GM19099 (cell line): ENCODE results near the gene CLEC12A.

ENCODE experiments used
- POLR2A ChIP-seq: IDR thresholded peaks from 3 replicates; pipeline ENCODE4 v1.6.1; 2011; ENCODE audit warnings: low read depth; ENCODE audit not compliant: insufficient read length; ENCODE audit errors: extremely low read depth

Gene CLEC12A

DNA sequence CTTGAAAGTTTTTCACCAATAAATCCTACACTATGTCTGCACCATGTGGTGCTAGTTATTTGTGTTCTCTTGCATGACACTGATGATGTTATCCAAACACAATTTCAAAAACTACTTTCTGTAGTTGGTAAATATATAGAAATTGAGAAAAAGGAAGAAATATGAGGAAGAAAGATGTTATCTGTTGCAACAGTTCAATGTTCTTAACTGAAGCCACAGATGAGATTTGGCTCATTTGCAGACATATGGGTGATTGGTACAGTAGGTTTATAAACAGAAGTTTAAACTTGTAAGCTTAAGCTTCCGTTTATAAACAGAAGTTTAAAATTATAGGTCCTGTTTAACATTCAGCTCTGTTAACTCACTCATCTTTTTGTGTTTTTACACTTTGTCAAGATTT is at the start of gene CLEC12A:
Gene CLEC12A (plus strand): TSS at position 229 of the 400 bp plus-strand sequence. CDS start 188 bp downstream, outside the sequence.
- TF ChIP-seq POLR2A, result no peak

DNA sequence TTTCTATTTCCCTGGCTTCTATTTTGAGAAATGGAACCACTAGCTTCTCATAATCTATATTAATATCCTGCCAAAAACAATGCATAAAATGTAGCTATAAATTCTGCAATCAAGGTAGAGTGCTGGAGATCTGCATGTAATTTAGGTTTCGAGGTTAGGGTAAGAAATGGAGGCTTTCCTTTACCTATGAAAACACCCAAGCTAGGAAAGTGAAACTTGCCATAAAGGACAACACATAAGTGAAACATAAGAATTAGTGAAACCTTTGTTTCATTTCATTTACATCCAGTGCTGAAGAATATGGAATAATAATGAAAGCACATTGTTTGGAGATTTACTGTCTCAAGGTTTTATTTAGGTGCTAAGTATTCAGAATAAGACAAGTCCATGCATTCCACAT is 48.8 kb upstream of the CLEC12A start:
- no peak for TF ChIP-seq POLR2A

DNA sequence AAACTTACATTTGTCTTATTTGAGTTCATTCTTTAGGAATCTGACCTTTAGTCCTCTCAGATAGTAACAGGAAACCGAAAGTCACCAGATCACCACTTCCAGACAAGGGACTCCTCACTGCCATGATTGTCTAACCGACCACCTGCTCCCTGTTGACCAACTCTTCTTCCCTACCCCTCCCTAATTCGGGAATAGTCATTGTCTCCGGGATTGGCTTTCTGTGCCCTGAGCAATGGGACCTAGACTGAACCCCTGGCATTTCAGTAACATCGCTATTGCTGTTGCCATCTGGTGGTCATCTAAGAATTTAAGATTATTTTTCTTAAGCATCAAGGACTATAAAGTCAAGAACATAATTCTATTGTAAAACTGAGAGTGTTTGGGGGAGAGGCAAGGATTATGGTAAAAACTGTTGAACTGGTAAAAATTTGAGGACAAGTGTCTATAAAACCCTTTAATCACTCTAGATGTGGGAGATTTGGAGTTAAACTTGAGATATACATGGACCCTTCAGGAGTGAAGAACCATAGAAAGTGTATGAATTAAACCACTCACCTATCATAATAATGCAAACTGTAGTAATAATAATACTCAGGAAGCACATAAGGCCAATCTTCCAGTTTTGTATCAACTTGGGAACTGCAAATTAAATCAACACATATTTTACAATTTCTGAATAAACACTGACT is 45.4 kb upstream of the CLEC12A start:
- no peak for TF ChIP-seq POLR2A

DNA sequence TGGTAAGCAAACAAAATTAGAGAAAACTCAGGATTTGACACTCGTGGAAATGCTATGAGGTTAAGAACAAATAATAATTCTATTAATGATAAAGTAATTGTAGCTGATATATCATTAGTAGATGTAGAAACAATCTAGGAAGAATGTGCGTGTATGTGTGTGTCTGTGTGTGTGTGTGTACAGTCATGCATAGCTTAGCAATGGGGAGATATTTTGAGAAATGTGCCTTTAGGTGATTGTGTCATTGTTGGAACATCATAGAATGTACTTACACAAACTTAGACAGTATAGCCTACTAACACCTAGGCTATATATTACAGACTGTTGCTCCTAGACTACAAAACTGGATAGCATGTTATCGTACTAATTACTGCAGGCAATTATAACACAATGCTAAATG is 44.3 kb upstream of the CLEC12A start:
- TF ChIP-seq POLR2A, result no peak

DNA sequence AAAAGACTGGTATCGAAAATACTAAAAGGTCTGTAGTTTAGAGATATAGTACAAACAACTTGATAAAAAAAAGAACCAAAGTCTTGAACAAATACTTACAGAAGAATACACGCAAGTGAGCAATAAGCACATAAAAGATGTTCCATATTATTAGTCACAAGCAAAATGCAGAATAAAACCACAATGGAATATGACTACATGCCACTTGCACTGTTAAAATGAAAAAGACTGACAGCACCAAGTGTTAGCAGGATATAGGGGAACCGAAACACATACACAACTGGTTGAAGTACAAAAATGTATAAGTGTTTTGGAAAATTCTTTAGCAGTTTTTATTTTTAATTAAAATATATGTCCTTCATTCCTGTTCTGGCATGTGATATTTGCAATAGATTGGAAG is 42.6 kb upstream of the CLEC12A start:
- TF ChIP-seq POLR2A, result no peak

DNA sequence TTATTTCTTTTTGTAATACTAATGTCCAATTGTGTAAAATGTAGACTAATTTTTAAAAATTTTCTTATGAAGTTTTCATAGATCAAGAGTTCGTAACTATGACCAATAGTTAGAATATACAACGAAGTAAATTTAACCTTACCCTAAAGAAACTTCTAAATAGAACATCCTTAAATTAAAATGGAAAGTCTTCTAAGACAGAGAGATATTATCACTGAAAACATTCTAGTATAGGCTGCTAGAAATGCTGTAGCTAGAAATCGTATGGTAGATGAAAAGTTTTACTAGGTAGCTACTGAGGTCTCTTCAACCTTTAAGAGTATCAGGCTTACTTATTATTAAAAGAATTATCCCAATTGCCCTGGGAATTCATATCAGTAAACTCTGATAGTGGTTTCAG is 40.0 kb upstream of the CLEC12A start:
- no peak for TF ChIP-seq POLR2A

DNA sequence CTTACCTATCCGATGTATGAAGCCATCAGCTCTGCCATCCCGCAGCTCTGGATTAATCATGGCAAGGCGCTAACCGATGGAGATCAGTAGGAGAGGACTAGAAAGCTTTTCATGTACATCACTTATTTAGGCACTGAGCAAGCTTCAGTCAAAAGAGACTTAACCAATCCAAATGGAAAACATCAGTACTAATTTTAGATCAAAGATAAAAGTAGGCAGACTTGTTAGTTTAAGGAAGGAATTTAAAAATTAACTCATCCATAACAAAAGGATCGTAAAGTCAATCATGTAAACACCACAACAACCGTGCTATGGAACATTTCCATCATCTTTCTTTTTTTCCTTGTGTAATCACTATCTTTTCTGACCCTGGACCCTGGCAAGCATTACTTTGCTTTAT is 38.9 kb upstream of the CLEC12A start, which contains the start of gene CLEC2A:
Gene CLEC2A (minus strand): TSS at position 101 of the 400 bp plus-strand sequence. CDS start 41 bp downstream, at position 60.
- no peak for TF ChIP-seq POLR2A

DNA sequence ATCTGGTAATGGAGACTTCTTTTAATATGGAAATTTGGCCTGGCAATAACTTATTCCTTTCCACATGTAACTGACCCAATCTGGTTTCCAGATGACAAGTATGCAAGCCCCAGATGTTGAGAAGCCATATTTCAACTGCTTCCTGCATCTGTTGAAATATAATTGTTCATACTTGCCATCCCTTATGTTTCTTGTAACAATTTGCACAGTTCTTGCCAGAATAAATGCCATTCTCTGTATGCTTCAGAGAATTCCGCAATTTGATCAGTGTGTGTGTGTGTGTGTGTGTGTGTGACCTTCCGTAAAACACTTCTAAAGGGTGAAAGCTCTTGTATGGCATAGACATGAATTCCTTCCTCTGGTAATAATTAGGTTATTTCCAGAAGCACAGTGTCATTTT is 37.3 kb upstream of the CLEC12A start:
- no peak for TF ChIP-seq POLR2A

DNA sequence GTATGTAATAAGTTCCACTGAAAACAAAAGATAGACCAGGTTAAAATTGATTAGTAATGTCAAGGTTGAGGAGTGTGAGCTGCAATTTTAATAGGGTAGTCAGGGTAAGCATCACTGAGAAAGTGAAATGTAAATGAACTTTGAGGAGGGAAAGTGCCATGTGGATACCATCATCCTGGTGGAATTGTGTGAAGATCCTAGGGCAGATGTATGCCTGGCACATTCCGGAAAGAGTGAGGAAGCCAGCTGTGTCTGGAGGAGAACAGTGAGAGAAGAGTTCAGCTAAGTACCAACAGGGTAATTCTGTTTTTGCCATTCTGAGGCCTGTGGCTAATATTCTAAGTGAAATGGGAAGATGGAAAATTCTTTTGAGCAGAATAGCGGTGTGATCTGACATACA is 36.2 kb upstream of the CLEC12A start:
- TF ChIP-seq POLR2A, result no peak

DNA sequence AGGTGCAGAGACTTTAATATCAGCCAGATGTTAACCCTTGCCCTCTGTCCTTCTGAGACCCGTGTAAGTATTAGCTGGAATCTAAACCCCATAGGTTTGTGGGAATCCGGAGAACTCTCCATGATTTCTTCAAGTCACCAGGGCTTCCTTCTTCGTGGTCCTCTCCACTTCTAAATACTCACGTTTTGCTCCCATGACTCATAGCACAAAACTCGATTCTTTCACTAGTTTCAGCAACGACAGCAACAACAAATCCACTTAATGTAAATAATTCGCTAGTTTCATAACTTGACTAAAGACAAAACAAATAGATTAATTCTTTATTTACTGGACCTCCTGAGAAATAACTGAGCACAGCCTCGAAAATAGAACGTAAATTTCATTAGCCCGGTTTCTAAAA is 34.6 kb upstream of the CLEC12A start:
- no peak for TF ChIP-seq POLR2A

DNA sequence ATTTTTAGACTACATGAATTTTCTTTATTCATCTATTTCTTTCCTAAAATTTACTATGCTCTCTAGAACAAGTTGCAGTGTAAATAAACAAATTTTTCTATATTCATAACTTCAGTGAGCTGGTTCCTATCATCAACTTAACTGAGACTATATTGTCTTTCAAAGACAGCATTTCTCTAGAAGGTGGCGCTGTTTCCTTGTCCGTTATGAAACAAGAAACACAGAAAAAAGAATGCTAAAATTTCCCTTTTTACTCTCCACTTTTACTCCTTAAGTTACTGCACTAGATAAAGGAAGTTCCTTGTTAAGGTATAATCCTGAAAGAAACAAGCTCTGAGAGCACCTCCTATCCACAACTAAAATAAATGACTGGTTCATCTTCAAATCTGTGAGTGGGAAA is 30.8 kb upstream of the CLEC12A start:
- no peak for TF ChIP-seq POLR2A

DNA sequence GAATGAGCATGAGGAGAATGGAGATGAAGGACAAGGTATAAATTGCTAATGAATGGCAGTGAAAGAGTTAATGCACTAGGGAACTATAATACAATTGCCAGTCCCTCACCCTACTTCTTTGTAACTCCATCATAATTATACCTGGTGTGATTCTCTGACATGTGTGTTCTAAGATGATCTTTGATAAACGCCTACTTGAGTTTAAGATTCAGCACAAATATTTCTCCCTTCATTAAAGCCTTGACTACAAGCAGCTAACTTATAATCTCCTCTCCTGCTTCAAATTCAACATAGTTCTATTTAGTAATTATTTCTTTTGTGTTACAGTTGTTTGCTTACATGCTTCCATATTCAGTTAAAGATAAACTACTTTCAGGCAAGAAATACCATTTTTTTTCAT is 29.4 kb upstream of the CLEC12A start:
- TF ChIP-seq POLR2A, result no peak

DNA sequence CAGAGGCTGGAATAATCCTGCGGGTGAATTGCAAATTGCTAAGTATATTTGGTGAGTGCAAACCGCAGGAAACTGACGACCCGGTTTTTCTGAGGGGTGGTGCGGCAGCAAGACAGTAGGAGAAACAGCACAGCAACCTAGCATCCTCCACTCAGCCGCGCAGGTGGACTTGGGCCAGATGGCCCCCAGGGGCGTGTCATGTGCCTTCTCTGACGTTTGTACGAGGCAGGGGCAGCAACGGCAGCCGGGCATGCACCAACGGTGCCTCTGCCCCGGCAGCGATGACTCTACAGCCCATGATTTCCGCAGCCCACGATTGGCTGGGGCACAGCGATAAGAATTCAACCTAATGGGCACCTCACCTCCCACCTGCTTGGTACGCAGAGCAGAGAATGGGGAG is 28.0 kb upstream of the CLEC12A start:
- no peak for TF ChIP-seq POLR2A

DNA sequence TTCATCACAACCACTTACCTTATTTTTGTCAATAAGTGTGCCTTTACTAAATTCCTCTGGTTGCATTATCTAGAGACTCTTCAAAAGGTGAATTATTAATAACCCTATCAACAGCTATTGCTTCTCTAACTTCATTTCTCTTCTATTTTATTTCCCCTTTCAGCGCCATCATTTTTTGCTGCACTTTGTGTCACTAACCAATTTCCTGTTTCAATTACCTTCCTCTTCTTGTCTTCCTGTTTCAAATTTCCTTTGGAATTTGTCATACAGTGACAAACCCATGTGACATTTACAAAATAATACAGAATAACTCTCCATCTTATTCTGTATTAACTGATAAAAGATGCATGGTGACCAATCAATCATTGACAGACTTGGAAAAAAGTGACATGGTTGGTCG is 26.8 kb upstream of the CLEC12A start:
- no peak for TF ChIP-seq POLR2A

DNA sequence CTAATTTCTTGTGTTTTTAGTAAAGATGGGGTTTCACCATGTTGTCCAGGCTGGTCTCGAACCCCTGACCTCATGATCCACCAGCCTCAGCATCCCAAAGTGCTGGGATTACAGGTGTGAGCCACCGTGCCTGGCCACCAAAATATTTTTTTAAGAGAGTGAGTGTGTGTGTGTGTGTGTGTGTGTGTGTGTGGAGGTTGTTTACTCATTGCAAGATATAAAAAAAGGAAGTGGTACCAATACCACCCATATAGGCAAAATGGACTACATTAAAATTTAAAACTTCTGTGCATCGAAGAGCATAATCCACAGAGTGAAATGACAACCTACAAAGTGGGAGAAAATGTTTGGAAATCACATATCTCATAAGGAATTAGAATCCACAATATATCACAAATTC is 23.5 kb upstream of the CLEC12A start:
- TF ChIP-seq POLR2A, result no peak

DNA sequence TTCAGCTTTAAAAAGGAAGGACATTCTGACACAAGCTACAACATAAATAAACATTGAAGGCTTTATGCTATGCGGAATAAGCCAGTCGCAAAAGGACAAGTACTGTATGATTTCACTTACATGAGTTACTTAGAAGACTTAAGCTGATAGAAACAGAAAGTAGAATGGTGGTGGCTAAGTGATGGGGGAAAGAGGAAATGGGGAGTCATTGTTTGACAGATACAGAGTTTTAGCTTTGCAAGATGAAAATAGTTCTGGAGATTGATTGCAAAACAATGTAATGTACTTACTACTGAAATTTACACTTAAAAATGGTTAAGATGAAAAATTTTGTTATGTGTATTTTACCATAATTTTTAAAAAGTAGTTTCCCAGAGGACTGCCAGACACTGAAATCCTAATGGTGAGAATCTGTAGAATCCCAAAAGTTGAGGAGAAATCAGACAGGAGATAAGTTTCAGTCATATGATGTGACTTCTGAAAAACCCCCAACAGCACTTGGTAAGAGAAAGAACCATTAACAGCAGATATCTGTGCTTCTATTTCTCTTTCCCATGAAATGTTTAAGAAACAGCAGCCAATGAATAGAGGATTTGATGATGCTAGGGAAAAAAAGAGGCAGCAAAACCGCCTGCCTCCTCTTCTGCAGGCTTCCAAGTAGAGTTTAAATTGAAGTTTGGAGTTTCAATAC is 22.5 kb upstream of the CLEC12A start:
- TF ChIP-seq POLR2A, result no peak
